Measurements from ENCODE around the gene MBD3L1.

MBD3L1 gene

GRCh38 chr19:8881512-8881911 lies 49.3 kb downstream of the MBD3L1 start:
- no peak for DNase-seq

- DNase-seq: no peak
Measured at GRCh38 chr19:8884416-8884815, 52.2 kb downstream of the MBD3L1 start.

DNA sequence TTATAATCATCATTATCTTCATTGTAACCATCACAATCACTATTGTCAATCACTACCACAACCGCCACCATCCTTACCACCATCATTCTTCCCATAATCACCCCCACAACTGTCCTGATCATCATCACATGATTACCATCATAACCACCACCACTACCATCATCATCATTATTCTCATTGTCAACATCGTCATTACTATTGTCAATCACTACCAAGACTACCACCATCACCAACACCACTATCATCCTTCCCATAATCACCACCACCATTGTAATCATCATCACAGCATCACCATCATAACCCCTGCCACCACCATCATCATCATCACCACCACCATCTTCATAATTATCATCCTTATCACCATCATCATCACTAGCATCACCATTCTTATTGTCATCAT lies 55.2 kb downstream of the MBD3L1 start:
- DNase-seq: no peak

DNA sequence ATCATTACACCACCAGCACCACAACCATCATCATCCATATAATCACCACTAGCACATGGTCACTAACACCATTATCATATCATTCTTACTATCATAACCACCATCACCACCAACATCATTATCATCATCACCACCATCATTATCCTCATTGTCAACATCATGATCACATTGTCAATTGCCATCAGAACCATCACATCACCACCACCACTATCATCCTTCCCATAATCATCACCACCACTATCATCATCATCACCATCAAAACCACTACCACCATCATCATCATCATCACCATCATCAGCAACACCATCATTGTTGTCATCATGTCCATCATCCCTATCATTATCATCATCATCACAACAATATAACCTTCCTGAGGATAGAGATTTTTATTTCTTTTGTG lies 58.1 kb downstream of the MBD3L1 start:
- DNase-seq: no peak

Data from suppressor macrophage (primary cell).